Smooth muscle cell (in vitro differentiated cells): Measurements from ENCODE around the gene BTBD6. TPM values are rescaled to one million over a fixed set of nuclear protein-coding genes. Genes with fewer than 3 reads are reported as not detected.
"Not testable (repeated sequence)": the region's sequence is repeated elsewhere in the genome, so short reads cannot be mapped to it uniquely, and the experiment has no call there.

Experiments
- DNase-seq: peaks from one replicate; lab custom pipeline; 2025; ENCODE audit not compliant: unreplicated experiment; lab: John Stamatoyannopoulos, UW
- H2AFZ ChIP-seq: fragments of 200-600 bp; sonication (generic); 2 replicates; pipeline ENCODE4 v1.6.0; 2016; ENCODE audit warnings: antibody characterized with exemption, low read depth, mild to moderate bottlenecking
- H3F3A ChIP-seq: fragments of 200-600 bp; sonication (generic); 2 replicates; pipeline ENCODE4 v1.6.0; 2017; ENCODE audit warnings: antibody characterized with exemption, low read depth
- H3K27ac ChIP-seq: fragments of 200-600 bp; sonication (generic); 2 replicates; pipeline ENCODE4 v1.5.1; 2016; ENCODE audit warnings: low read depth, mild to moderate bottlenecking
- H3K27me3 ChIP-seq: fragments of 200-600 bp; sonication (generic); 2 replicates; pipeline ENCODE4 v1.6.1; 2016; ENCODE audit warnings: low read depth, mild to moderate bottlenecking
- H3K36me3 ChIP-seq: fragments of 200-600 bp; sonication (generic); 2 replicates; pipeline ENCODE4 v1.5.1; 2016; ENCODE audit warnings: low read depth
- H3K4me1 ChIP-seq: fragments of 200-600 bp; sonication (generic); 2 replicates; pipeline ENCODE4 v1.5.1; 2016; ENCODE audit warnings: low read depth
- H3K4me2 ChIP-seq: fragments of 200-600 bp; sonication (generic); 2 replicates; pipeline ENCODE4 v1.6.0; 2016; ENCODE audit warnings: mild to moderate bottlenecking
- H3K4me3 ChIP-seq: fragments of 200-600 bp; sonication (generic); 2 replicates; pipeline ENCODE4 v1.5.1; 2016; ENCODE audit warnings: mild to moderate bottlenecking
- H3K79me2 ChIP-seq: fragments of 200-600 bp; sonication (generic); 2 replicates; pipeline ENCODE4 v1.6.0; 2016; ENCODE audit warnings: low read depth, mild to moderate bottlenecking
- H3K9ac ChIP-seq: fragments of 200-600 bp; sonication (generic); 2 replicates; pipeline ENCODE4 v1.6.0; 2016; ENCODE audit warnings: low read depth
- H3K9me3 ChIP-seq: fragments of 200-600 bp; sonication (generic); replicated peaks from 2 replicates; pipeline ENCODE4 v1.5.1; 2016; ENCODE audit warnings: low read depth
- H4K20me1 ChIP-seq: fragments of 200-600 bp; sonication (generic); 2 replicates; pipeline ENCODE4 v1.6.0; 2016; ENCODE audit warnings: low read depth
- CTCF ChIP-seq: fragments of 200-600 bp; sonication (generic); IDR thresholded peaks from 2 replicates; pipeline ENCODE4 v1.5.1; 2017; ENCODE audit warnings: borderline replicate concordance, mild to moderate bottlenecking, antibody characterized with exemption; ENCODE audit not compliant: insufficient read depth, poor library complexity, severe bottlenecking
- WGBS: methylation state at CpG from one replicate; pipeline ENCODE4 v1.1.7; 2016; ENCODE audit warnings: low lambda C conversion rate; 5-methylcytosine and 5-hydroxymethylcytosine counted together
- polyA plus RNA-seq: library from polyadenylated mRNA; unstranded; fragments of >200 nt; fragmentation: Nextera tagmentation; extraction: Ambion mirVana; gene quantifications from 2 replicates; pipeline ENCODE4 v1.2.1, GENCODE V29; 2016
- total RNA-seq: library from RNA; depleted of rRNA; stranded (reverse); fragments of >200 nt; gene quantifications from 2 replicates; pipeline ENCODE4 v1.2.3, GENCODE V29; 2014

The BTBD6 gene
- total and polyA plus RNA-seq, 2 experiments from 2014 or later = 27.0 to 40.3 TPM

- TF ChIP-seq CTCF = no peak
- Histone ChIP-seq H3K27ac (no peak overlapping the region), H3K4me1 (no peaks in the 10 kb centered on the region), H2AFZ (no peak overlapping the region), H3F3A (no peaks in the 10 kb centered on the region), H3K36me3 (no peaks in the 10 kb centered on the region), H3K27me3 (no peaks in the 10 kb centered on the region), H3K9ac (no peak overlapping the region), H3K4me2 (no peak overlapping the region), H3K9me3 (no peaks in the 10 kb centered on the region), H3K4me3 (no peak overlapping the region), H4K20me1 (peaks cover 88% of the 10 kb centered on the region), H3K79me2 (peaks cover 33% of the 10 kb centered on the region)
- 92% methylated on average over 24 of the region's 24 CpGs for WGBS
- no peak for DNase-seq
These were observed 39.1 kb downstream of the BTBD6 start for GRCh38 chr14:105287249-105288102.

GRCh38 chr14:105288936-105289335 lies 40.6 kb downstream of the BTBD6 start:
- WGBS = 97% methylated on average over 6 of the region's 6 CpGs
- H3K4me1 ChIP-seq, DNase-seq, H3K36me3 ChIP-seq, H3K9ac ChIP-seq, H3K4me3 ChIP-seq, H3K27ac ChIP-seq, H3K4me2 ChIP-seq, H3K27me3 ChIP-seq, H3K9me3 ChIP-seq, H2AFZ ChIP-seq, H3F3A ChIP-seq: not testable (repeated sequence)
- peaks cover 88% of the 10 kb centered on the region for H4K20me1 ChIP-seq
- H3K79me2 ChIP-seq = peaks cover 46% of the 10 kb centered on the region

GRCh38 chr14:105290621-105291346 lies 42.5 kb downstream of the BTBD6 start:
- Histone ChIP-seq H3K9ac (no peak overlapping the region), H3K27me3 (no peaks in the 10 kb centered on the region), H4K20me1 (peaks cover 90% of the 10 kb centered on the region), H3K9me3 (no peaks in the 10 kb centered on the region), H3K4me3 (no peak overlapping the region), H3K36me3 (no peaks in the 10 kb centered on the region), H3K27ac (no peak overlapping the region), H2AFZ (no peak overlapping the region), H3K79me2 (peaks cover 64% of the 10 kb centered on the region), H3F3A (no peaks in the 10 kb centered on the region), H3K4me2 (no peak overlapping the region), H3K4me1 (no peaks in the 10 kb centered on the region)
- 87% methylated on average over 13 of the region's 13 CpGs for WGBS
- DNase-seq = no peak
- no peak for TF ChIP-seq CTCF

- Histone ChIP-seq H3K36me3 (no peaks in the 10 kb centered on the region), H3K27me3 (no peaks in the 10 kb centered on the region), H3K79me2 (peaks cover 87% of the 10 kb centered on the region), H3K27ac (no peak overlapping the region), H3F3A (no peaks in the 10 kb centered on the region), H4K20me1 (peaks cover 94% of the 10 kb centered on the region), H2AFZ (no peak overlapping the region), H3K9ac (no peak overlapping the region), H3K9me3 (no peaks in the 10 kb centered on the region), H3K4me3 (no peak overlapping the region), H3K4me2 (no peak overlapping the region), H3K4me1 (no peaks in the 10 kb centered on the region)
- 94% methylated on average over 26 of the region's 26 CpGs for WGBS
- no peak for DNase-seq
- no peak for TF ChIP-seq CTCF
These were observed 44.7 kb downstream of the BTBD6 start for GRCh38 chr14:105292826-105293711.
